ENCODE results near the gene TRPM6.

DNA sequence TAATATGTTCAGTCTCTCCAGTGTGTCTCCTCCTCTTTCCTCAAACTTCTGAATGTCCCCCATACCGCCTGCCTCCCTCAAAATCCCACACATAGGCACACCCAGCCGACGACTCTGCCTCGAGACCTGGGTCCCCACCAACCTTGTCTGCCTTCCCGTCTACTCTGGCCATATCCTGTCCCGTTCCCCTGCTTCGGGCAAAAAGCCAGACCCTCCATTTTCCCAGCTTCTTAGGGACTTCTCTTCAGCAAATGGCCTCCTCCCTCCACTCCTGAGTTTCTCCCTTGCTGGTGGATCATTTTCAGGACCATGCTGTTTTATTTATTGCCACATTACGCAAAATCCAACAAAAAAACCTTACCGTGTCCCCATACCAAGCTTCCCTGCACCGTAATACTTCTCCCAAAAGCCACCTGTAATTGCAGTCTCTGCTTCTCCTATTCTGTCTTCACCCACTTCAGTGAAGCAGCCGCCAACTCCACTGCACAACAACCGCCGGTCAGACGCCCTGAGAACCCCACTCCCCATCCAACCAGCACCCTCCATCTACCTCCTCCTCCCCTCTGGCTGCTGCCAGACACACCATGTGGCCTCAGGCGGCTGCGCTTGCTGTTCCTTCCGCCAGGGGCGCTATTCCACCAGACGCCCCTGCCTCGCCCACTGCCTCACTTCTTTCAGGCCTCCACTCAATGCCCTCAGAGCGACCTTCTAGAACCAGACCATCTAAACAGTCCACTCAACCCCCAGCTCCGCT, 117.0 kb downstream of the TRPM6 start:
- TF ChIP-seq, protein P1, sequence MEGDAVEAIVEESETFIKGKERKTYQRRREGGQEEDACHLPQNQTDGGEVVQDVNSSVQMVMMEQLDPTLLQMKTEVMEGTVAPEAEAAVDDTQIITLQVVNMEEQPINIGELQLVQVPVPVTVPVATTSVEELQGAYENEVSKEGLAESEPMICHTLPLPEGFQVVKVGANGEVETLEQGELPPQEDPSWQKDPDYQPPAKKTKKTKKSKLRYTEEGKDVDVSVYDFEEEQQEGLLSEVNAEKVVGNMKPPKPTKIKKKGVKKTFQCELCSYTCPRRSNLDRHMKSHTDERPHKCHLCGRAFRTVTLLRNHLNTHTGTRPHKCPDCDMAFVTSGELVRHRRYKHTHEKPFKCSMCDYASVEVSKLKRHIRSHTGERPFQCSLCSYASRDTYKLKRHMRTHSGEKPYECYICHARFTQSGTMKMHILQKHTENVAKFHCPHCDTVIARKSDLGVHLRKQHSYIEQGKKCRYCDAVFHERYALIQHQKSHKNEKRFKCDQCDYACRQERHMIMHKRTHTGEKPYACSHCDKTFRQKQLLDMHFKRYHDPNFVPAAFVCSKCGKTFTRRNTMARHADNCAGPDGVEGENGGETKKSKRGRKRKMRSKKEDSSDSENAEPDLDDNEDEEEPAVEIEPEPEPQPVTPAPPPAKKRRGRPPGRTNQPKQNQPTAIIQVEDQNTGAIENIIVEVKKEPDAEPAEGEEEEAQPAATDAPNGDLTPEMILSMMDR (IDR thresholded peaks at IDR 0.05): peak in 1 of 4 experiments; percentile 25
- TF ChIP-seq POLR2A (IDR thresholded peaks at IDR 0.05): no peak
